A549 (cell line): Measurements from ENCODE around the gene IL17RE.

Source experiments
- BHLHE40 ChIP-seq: IDR thresholded peaks from 2 replicates; pipeline ENCODE4 v1.6.1; 2012; ENCODE audit warnings: low read depth, low read length, inconsistent platforms
- ESRRA ChIP-seq: fragments of 150-350 bp; IDR thresholded peaks from 2 replicates; pipeline ENCODE4 v1.6.1; 2014; ENCODE audit warnings: mild to moderate bottlenecking, low read length, borderline replicate concordance
- FOSB ChIP-seq: fragments of 250-450 bp; sonication (Bioruptor Pico); IDR thresholded peaks from 2 replicates; pipeline ENCODE4 v1.5.0; 2020; ENCODE audit warnings: mild to moderate bottlenecking, moderate library complexity
- HOXB13 ChIP-seq: fragments of 250-450 bp; sonication (Bioruptor Pico); IDR thresholded peaks from 2 replicates; pipeline ENCODE4 v1.5.0; 2020; ENCODE audit warnings: low read depth, mild to moderate bottlenecking, moderate library complexity
- JUN ChIP-seq, 2 experiments: fragments of >200 bp; sonication (Bioruptor Twin); formaldehyde crosslinking; IDR thresholded peaks; 2 replicates in 1 of 2; 3 replicates in 1 of 2; pipeline ENCODE4 v1.6.1; 2016 to 2017
- KDM1A ChIP-seq: fragments of 200-600 bp; sonication (generic); IDR thresholded peaks from 2 replicates; pipeline ENCODE4 v1.6.1; 2016; ENCODE audit warnings: low read depth, mild to moderate bottlenecking
- MAX ChIP-seq: IDR thresholded peaks from 2 replicates; pipeline ENCODE4 v1.6.1; 2012
- MAZ ChIP-seq: fragments of 150-350 bp; IDR thresholded peaks from 2 replicates; pipeline ENCODE4 v1.6.1; 2014; ENCODE audit warnings: antibody characterized with exemption, low read depth, low read length, borderline replicate concordance
- POLR2A ChIP-seq: IDR thresholded peaks from 2 replicates; pipeline ENCODE4 v1.6.1; 2012; ENCODE audit warnings: mild to moderate bottlenecking, low read length
- RCOR1 ChIP-seq: fragments of 150-350 bp; IDR thresholded peaks from 2 replicates; pipeline ENCODE4 v1.6.1; 2014; ENCODE audit warnings: antibody characterized with exemption, low read length, low read depth
- TF ChIP-seq, protein P1 (sequence below): fragments of 450-650 bp; IDR thresholded peaks from 2 replicates; pipeline ENCODE4 v1.6.1; 2014; ENCODE audit warnings: antibody characterized with exemption
- TF ChIP-seq, protein P2 (sequence below): fragments of >200 bp; sonication (Bioruptor Twin); formaldehyde crosslinking; IDR thresholded peaks from 3 replicates; pipeline ENCODE4 v1.5.1; 2016

DNA sequence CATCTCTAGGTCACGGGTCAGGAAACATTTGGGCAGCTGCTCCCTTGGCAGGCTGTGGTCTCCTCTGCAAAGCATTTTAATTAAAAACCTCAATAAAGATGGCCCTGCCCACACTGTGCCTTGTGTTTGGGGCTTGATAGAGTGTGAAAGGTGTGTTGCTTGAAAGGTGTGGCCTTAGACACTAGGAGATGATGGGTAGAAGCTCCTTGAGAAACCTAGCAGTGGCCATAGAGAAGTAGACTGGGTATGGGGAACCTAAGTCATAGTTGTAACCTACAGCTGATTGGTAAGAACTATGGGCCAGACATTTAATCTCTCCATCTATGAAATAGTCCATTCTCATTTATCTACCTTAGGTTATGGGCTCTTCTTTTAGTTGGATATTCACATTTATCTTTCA, 8.9 kb upstream of the IL17RE start:
- TF ChIP-seq MAX, result no peak
- no peak for TF ChIP-seq KDM1A
- TF ChIP-seq, protein P1, sequence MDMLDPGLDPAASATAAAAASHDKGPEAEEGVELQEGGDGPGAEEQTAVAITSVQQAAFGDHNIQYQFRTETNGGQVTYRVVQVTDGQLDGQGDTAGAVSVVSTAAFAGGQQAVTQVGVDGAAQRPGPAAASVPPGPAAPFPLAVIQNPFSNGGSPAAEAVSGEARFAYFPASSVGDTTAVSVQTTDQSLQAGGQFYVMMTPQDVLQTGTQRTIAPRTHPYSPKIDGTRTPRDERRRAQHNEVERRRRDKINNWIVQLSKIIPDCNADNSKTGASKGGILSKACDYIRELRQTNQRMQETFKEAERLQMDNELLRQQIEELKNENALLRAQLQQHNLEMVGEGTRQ, result no peak
- no peak for TF ChIP-seq FOSB (CRISPR knock-in tag)
- TF ChIP-seq JUN (IDR thresholded peaks at IDR 0.05), result no peak
- TF ChIP-seq RCOR1, result no peak
- TF ChIP-seq, protein P2, sequence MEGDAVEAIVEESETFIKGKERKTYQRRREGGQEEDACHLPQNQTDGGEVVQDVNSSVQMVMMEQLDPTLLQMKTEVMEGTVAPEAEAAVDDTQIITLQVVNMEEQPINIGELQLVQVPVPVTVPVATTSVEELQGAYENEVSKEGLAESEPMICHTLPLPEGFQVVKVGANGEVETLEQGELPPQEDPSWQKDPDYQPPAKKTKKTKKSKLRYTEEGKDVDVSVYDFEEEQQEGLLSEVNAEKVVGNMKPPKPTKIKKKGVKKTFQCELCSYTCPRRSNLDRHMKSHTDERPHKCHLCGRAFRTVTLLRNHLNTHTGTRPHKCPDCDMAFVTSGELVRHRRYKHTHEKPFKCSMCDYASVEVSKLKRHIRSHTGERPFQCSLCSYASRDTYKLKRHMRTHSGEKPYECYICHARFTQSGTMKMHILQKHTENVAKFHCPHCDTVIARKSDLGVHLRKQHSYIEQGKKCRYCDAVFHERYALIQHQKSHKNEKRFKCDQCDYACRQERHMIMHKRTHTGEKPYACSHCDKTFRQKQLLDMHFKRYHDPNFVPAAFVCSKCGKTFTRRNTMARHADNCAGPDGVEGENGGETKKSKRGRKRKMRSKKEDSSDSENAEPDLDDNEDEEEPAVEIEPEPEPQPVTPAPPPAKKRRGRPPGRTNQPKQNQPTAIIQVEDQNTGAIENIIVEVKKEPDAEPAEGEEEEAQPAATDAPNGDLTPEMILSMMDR, result no peak
- TF ChIP-seq ESRRA, result no peak
- TF ChIP-seq HOXB13, result no peak
- no peak for TF ChIP-seq POLR2A
- TF ChIP-seq BHLHE40, result no peak
- no peak for TF ChIP-seq MAZ
